Ectodermal cell (in vitro differentiated cells): ENCODE results near the gene SMYD2.
A peak's percentile ranks its signal among the peaks of the same experiment; 100 is the strongest.

Experiments used
- H3K27ac ChIP-seq: 2 replicates; pipeline ENCODE4 v1.7.0; 2013; ENCODE audit warnings: mild to moderate bottlenecking, low read depth, low read length; ENCODE audit not compliant: insufficient read depth, poor library complexity, severe bottlenecking
- H3K27me3 ChIP-seq: 2 replicates; pipeline ENCODE4 v1.7.0; 2013; ENCODE audit warnings: mild to moderate bottlenecking, low read length; ENCODE audit not compliant: insufficient read depth, control insufficient read depth, poor library complexity, severe bottlenecking
- H3K36me3 ChIP-seq: one replicate; pipeline ENCODE4 v1.7.0; 2013; ENCODE audit warnings: low read length; ENCODE audit not compliant: control insufficient read depth, insufficient read depth
- H3K4me1 ChIP-seq: one replicate; pipeline ENCODE4 v1.7.0; 2013; ENCODE audit warnings: low read length; ENCODE audit not compliant: control insufficient read depth, insufficient read depth
- H3K4me3 ChIP-seq: 2 replicates; pipeline ENCODE4 v1.7.0; 2013; ENCODE audit warnings: low read depth, low read length, control low read depth; ENCODE audit not compliant: insufficient read depth
- H3K9me3 ChIP-seq: 2 replicates; pipeline ENCODE4 v1.7.0; 2013; ENCODE audit warnings: mild to moderate bottlenecking, low read length, moderate library complexity; ENCODE audit not compliant: control insufficient read depth
- WGBS, 2 experiments: methylation state at CpG; one replicate each; pipeline ENCODE4 v1.1.7; 2013; ENCODE audit warnings: missing lambda C conversion rate in 2 of 2; 5-methylcytosine and 5-hydroxymethylcytosine counted together

SMYD2 gene

DNA sequence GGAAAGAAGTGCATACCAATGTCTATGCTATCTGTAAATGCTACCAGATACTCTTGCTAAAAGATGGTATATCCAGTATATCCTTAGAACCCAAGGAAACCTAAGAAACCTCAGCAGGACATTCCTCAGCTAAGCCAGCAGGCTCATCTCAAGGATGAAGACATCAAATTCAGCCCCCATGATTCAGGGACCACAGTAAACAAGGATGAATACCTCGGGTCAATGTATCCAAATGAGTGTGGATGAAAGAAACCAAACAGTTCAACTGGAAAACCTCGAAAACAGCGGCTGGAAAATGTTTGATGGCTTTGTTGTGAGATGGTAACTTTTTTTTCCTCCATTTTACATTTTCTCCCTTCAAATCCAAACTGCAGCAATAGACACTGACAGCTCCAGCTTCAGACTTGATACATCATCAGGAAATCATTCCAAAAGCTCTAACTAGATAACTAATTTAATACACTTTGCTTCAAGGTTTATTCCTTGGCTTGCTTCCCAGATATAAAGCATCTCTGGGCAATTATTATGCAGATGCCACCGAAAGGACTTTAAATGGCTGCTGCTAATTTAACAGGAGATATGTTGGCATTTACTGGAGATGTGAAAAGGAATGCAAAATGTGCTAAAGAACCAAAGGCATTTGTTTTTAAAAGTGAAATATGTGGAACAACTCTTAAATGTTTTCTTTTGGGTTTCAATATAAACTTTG is 73.6 kb downstream of the SMYD2 start:
- H3K36me3 ChIP-seq: peaks cover 5% of the 10 kb centered on the region
- no peaks in the 10 kb centered on the region for H3K27me3 ChIP-seq
- H3K27ac ChIP-seq: no peak overlapping the region
- no peaks in the 10 kb centered on the region for H3K9me3 ChIP-seq
- no peak overlapping the region for H3K4me3 ChIP-seq
- no peaks in the 10 kb centered on the region for H3K4me1 ChIP-seq
- 90 to 91% methylated on average over 2 to 4 of the region's 4 CpGs for WGBS, 2 experiments

DNA sequence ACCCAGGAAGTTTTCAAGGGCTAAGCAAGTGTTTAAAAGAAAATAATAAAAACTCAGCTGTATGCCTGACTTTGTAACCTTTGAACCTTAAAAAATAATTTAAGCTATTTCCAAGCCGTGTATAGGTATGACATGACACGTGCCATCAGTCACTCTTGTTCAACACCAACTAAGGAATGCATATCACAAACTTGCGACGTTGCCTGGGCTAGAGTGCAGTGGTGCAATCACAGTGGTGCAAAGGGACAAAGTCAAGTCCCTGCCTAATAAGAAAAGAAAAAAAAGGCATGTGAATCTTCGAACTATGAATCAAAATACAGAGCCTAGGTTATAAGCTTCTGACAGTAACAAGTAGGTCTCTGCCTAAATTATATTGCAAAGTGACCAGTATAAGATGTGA is 79.2 kb downstream of the SMYD2 start:
- H3K36me3 ChIP-seq: peaks cover 4% of the 10 kb centered on the region
- H3K4me1 ChIP-seq: no peaks in the 10 kb centered on the region
- no peaks in the 10 kb centered on the region for H3K9me3 ChIP-seq
- WGBS, 2 experiments: 93 to 96% methylated on average over 5 of the region's 5 CpGs
- no peaks in the 10 kb centered on the region for H3K27me3 ChIP-seq
- H3K27ac ChIP-seq: no peak overlapping the region
- no peak overlapping the region for H3K4me3 ChIP-seq

DNA sequence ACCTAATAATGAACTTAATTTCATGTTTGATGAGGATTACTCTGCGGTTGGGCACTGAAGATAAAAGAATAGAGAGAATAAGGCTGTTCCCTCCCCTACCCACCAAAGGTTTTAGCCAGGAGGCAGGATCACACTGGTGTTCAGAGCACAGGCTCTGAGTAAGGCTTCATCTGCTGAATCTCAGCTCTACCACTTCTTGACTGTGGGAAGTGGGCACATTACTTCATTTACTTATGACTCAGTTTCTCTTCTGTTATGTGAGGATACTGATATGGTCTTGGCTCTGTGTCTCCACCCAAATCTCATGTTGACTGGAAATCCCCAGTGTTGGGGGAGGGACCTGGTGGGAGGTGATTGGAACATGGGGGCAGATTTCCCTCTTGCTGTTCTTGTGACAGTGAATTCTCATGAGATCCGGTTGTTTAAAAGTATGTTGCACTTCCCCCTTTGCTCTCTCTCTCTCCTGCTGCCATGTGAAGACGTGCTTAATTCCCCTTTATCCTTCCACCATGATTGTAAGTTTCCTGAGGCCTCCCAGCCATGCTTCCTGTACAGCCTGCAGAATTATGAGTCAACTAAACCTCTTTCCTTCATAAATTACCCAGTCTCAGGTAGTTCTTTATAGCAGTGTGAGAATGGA is 79.7 kb downstream of the SMYD2 start:
- H3K4me3 ChIP-seq: no peak overlapping the region
- 87 to 94% methylated on average over 3 of the region's 3 CpGs for WGBS, 2 experiments
- no peaks in the 10 kb centered on the region for H3K36me3 ChIP-seq
- no peaks in the 10 kb centered on the region for H3K9me3 ChIP-seq
- no peaks in the 10 kb centered on the region for H3K4me1 ChIP-seq
- no peaks in the 10 kb centered on the region for H3K27me3 ChIP-seq
- no peak overlapping the region for H3K27ac ChIP-seq

- 82 to 83% methylated on average over 1 of the region's 1 CpG for WGBS, 2 experiments
- H3K4me3 ChIP-seq: no peak overlapping the region
- peak overlapping the region; percentile 22 for H3K27ac ChIP-seq
- H3K9me3 ChIP-seq: no peaks in the 10 kb centered on the region
- H3K27me3 ChIP-seq: no peaks in the 10 kb centered on the region
- no peaks in the 10 kb centered on the region for H3K4me1 ChIP-seq
- H3K36me3 ChIP-seq: no peaks in the 10 kb centered on the region
Observed at GRCh38 chr1:214361636-214362035, 80.7 kb downstream of the SMYD2 start.

DNA sequence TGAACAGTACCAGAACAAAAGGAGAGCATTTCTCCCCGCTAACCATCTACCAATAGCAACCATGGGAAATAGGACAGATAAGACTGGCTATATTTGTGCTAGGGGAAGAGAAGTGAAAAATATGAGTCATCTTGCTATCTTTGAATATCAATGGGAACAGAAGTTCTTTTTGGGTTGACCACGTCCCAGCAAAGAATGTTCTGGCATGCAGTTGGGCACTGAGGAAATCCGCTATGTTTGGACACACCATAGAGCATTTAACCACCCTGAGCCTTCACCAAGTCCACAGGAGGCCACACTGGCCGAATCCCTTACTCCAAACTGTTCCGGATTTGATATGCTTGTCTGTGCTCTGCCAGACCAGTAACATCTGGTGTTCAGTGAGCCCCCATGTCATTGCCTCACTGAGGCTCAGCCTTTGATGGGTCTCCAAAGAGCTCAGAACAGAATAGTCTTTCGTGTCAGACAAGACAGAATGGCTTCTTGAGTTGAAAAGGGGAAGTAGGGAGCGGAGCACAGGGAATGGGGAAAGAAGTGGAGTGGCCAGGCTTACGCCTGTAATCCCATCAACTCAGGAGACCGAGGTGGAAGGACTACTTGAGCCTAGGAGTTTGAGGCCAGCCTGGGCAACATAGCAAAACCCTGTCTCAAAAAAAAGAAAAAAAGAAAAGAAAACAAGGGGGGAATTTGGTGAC is 81.4 kb downstream of the SMYD2 start:
- Histone ChIP-seq H3K27ac (no peak overlapping the region), H3K9me3 (no peaks in the 10 kb centered on the region), H3K36me3 (no peaks in the 10 kb centered on the region), H3K27me3 (no peaks in the 10 kb centered on the region), H3K4me3 (no peak overlapping the region), H3K4me1 (no peaks in the 10 kb centered on the region)
- WGBS, 2 experiments: 94 to 95% methylated on average over 8 to 9 of the region's 9 CpGs

GRCh38 chr1:214363386-214363785 is 82.4 kb downstream of the SMYD2 start:
- no peak overlapping the region for H3K27ac ChIP-seq
- 85 to 86% methylated on average over 3 of the region's 4 CpGs for WGBS, 2 experiments

GRCh38 chr1:214364386-214364785 is 83.4 kb downstream of the SMYD2 start:
- no peak overlapping the region for H3K4me3 ChIP-seq
- H3K27ac ChIP-seq: no peak overlapping the region
- H3K4me1 ChIP-seq: no peaks in the 10 kb centered on the region
- H3K9me3 ChIP-seq: no peaks in the 10 kb centered on the region
- 97% methylated on average over 12 of the region's 12 CpGs for whole genome bisulfite sequencing, 2 experiments
- H3K27me3 ChIP-seq: no peaks in the 10 kb centered on the region
- no peaks in the 10 kb centered on the region for H3K36me3 ChIP-seq

More at GRCh38 chr1:214363386-214363785, 82.4 kb downstream of the SMYD2 start:
- H3K4me1 ChIP-seq: no peaks in the 10 kb centered on the region
- no peak overlapping the region for H3K4me3 ChIP-seq
- no peaks in the 10 kb centered on the region for H3K36me3 ChIP-seq
- H3K27me3 ChIP-seq: no peaks in the 10 kb centered on the region
- no peaks in the 10 kb centered on the region for H3K9me3 ChIP-seq

GRCh38 chr1:214364786-214365295 is 83.9 kb downstream of the SMYD2 start:
- Histone ChIP-seq H3K4me1 (no peaks in the 10 kb centered on the region), H3K27me3 (no peaks in the 10 kb centered on the region), H3K4me3 (no peak overlapping the region), H3K9me3 (no peaks in the 10 kb centered on the region), H3K36me3 (no peaks in the 10 kb centered on the region), H3K27ac (no peak overlapping the region)
- WGBS, 2 experiments: 89 to 98% methylated on average over 3 to 4 of the region's 4 CpGs

- Histone ChIP-seq H3K4me3 (no peak overlapping the region), H3K27me3 (no peaks in the 10 kb centered on the region), H3K27ac (no peak overlapping the region), H3K4me1 (no peaks in the 10 kb centered on the region), H3K36me3 (peaks cover 4% of the 10 kb centered on the region), H3K9me3 (no peaks in the 10 kb centered on the region)
- WGBS, 2 experiments: 95 to 98% methylated on average over 3 to 4 of the region's 5 CpGs
Observed at GRCh38 chr1:214367841-214368240, 86.9 kb downstream of the SMYD2 start.

DNA sequence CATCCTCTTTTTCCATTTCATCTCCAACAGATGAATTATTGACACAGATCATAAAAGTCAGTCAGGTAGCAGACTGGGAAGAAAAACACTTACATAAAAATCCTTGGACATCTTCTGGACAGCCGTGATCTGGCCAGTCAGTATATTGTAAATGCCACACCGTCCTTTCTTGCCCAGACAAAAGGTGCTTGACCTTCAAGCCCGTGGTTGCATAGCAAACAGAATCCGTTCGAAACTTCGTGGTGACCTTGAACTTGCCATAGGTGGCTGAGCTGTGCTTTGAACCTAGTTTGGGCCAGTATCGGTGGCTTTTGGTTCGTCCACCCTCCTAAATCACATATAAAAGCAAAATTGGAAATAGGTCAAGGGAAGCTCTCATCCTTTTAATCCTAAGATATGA is 88.4 kb downstream of the SMYD2 start:
- Histone ChIP-seq H3K36me3 (peaks cover 4% of the 10 kb centered on the region), H3K9me3 (no peaks in the 10 kb centered on the region), H3K4me3 (no peak overlapping the region), H3K27me3 (no peaks in the 10 kb centered on the region), H3K4me1 (no peaks in the 10 kb centered on the region), H3K27ac (no peak overlapping the region)
- WGBS, 2 experiments: 92 to 96% methylated on average over 8 of the region's 8 CpGs
